Endothelial cell of umbilical vein (primary cell): Measurements from ENCODE around the gene HOMER1.

Experiments used
- EZH2 ChIP-seq: IDR thresholded peaks from 2 replicates; pipeline ENCODE4 v1.6.1; 2012; ENCODE audit warnings: borderline replicate concordance, low read depth, mild to moderate bottlenecking, moderate library complexity, low read length, inconsistent platforms; ENCODE audit not compliant: severe bottlenecking
- MYC ChIP-seq: IDR thresholded peaks from one replicate; pipeline ENCODE4 v1.6.1; 2011; ENCODE audit warnings: mild to moderate bottlenecking, low read depth, low read length
- POLR2A ChIP-seq: IDR thresholded peaks from 2 replicates; pipeline ENCODE4 v1.6.1; 2012; ENCODE audit warnings: low read depth, mild to moderate bottlenecking, control low read depth, low read length
- TF ChIP-seq, protein P1 (sequence below), 2 donors: IDR thresholded peaks; 1 replicate in 1 of 2; 2 replicates in 1 of 2; pipeline ENCODE4 v1.5.1; 2011; ENCODE audit warnings: low read length in 2 of 2, mild to moderate bottlenecking in 2 of 2, moderate library complexity in 2 of 2, control low read depth in 1 of 2, inconsistent platforms in 1 of 2, low read depth in 1 of 2; ENCODE audit not compliant: insufficient read depth in 1 of 2; ENCODE audit errors: extremely low read depth in 1 of 2

GRCh38 chr5:79386679-79387078 is 127.3 kb downstream of the HOMER1 start:
- TF ChIP-seq, protein P1, sequence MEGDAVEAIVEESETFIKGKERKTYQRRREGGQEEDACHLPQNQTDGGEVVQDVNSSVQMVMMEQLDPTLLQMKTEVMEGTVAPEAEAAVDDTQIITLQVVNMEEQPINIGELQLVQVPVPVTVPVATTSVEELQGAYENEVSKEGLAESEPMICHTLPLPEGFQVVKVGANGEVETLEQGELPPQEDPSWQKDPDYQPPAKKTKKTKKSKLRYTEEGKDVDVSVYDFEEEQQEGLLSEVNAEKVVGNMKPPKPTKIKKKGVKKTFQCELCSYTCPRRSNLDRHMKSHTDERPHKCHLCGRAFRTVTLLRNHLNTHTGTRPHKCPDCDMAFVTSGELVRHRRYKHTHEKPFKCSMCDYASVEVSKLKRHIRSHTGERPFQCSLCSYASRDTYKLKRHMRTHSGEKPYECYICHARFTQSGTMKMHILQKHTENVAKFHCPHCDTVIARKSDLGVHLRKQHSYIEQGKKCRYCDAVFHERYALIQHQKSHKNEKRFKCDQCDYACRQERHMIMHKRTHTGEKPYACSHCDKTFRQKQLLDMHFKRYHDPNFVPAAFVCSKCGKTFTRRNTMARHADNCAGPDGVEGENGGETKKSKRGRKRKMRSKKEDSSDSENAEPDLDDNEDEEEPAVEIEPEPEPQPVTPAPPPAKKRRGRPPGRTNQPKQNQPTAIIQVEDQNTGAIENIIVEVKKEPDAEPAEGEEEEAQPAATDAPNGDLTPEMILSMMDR (IDR thresholded peaks at IDR 0.05; ENCODE audit: extremely low read depth in 1 of 2, insufficient read depth in 1 of 2, low read depth in 1 of 2, low read length in 2 of 2) = no peak
- no peak for TF ChIP-seq MYC
- no peak for TF ChIP-seq POLR2A
- no peak for TF ChIP-seq EZH2
